LNCAP (cell line): Measurements from ENCODE around the gene SUFU.

Experiments
- TF ChIP-seq, protein P1 (sequence below): fragments of 450-650 bp; IDR thresholded peaks from 2 replicates; pipeline ENCODE4 v1.5.1; 2017; ENCODE audit warnings: mild to moderate bottlenecking

SUFU gene

DNA sequence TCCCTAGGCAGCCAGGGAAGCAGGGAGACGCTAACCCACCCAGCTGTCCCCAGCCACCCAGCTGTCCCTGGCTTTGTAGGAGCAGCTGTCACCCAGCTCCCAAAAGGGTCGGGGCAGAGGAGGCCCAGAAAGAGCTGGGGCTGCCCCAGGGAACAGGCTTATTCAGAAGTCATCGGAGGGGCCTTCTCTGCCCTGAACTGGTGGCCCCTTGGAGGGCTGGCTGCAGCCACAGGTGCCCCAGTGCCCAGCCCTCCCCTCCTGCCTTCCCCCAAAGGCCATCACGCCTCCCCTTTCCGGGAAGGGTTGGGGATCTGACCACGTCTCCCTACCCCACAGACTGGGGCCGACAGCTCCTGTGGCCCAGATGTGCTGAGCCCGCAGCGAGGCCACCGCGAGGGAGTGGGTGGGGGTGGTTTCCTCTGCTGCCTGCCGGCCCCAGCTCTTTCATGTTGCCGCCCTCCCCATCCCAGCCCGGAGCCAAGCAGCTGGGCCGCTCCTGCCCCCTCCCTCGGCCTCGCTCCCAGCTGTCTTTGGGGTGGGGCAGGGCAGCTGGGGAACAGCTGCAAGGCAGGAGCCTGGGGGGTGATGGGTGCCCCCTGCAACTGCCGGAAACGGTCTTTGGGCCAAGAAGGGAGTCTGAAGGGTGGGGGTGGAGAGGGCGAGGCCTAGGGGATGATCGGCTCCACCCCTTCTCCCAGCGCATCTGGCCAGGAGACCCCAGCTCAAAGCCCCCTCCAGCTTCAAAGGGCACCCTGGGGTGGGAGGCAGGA, 157.3 kb downstream of the SUFU start:
- TF ChIP-seq, protein P1, sequence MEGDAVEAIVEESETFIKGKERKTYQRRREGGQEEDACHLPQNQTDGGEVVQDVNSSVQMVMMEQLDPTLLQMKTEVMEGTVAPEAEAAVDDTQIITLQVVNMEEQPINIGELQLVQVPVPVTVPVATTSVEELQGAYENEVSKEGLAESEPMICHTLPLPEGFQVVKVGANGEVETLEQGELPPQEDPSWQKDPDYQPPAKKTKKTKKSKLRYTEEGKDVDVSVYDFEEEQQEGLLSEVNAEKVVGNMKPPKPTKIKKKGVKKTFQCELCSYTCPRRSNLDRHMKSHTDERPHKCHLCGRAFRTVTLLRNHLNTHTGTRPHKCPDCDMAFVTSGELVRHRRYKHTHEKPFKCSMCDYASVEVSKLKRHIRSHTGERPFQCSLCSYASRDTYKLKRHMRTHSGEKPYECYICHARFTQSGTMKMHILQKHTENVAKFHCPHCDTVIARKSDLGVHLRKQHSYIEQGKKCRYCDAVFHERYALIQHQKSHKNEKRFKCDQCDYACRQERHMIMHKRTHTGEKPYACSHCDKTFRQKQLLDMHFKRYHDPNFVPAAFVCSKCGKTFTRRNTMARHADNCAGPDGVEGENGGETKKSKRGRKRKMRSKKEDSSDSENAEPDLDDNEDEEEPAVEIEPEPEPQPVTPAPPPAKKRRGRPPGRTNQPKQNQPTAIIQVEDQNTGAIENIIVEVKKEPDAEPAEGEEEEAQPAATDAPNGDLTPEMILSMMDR = no peak

DNA sequence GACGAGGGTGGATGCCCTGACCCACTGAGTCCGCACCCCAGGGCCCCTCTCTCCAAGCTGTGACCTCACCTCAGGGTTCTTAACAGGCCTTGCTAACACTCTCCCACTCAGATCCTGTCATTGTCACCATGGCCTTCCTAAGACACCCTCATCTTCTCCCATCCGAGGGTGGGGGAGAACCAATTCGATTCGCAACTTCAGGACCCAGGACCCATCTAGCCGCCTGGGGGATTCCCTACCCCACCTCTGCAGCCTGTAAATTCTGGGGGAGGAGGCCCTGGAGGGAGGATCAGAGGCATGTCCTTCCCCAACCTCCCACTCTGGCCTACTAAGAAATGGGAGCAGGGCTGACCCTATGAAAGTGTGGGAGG, 157.9 kb downstream of the SUFU start:
- TF ChIP-seq, protein P1 = no peak

DNA sequence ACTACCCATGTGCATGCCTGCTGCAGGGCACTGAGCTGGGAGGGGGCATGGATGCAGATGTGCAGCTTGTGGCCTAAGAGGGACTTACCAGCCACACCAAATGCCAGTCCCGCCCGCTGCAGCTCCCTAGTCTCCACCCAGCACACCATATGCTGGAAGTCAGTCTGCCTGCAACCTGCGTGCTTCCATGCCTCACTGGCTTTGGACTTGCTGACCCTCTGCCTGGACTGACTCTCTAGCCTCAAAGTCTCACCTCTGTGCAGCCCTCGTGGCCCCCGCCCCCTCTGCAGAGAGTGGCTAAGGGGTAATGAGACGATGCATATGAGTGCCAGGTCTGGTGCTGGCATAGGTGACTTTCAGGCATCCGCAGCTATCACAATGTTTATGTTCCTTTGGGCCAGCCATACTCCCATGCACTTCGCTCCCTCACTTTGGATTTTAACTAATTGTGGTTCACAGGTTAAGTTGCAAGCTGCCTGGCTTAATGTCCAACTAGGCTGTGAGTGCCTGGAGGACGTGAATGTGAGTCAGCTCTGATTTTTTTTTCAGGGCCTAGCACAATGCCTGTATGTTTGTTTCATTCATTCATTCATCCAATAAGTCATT, 162.2 kb downstream of the SUFU start:
- TF ChIP-seq, protein P1 = no peak

DNA sequence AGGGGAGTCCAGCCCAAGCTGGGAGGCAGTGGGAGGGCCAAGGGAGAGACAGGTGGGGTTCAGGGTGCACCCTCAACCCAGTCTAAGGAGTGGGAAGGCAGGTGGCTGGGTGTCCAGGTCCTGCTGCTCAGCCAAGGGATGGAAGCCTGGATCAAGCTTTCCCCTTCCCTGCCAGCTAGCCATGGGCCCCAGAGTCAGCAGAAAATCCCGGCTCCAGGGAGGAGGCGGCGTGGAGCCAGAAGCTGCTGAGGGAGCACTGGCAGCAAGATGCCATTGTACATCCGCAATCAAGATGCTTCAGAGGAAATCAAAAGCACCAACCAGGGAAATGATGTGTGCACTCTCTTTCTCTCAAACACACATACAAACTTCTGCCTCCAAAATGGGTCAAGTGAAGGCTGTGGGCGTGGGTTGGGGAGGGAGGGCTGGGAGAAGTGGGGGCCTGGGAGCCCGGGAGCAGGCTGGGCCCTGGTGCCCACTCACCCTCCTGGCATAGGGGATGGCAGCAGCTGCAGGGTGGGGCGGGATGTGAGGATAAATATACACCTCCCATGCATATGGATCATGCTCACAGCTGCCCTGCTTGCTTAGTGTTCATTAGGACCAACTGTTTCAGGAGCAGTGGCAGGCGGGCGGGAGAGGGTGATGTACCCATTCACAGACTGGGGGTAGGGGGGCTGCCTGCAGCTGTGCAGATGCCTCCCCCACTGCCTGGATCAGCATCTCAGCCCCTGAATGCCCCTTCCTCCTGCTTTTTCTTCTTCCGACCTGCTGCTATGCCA, 164.7 kb downstream of the SUFU start:
- TF ChIP-seq, protein P1 = no peak

DNA sequence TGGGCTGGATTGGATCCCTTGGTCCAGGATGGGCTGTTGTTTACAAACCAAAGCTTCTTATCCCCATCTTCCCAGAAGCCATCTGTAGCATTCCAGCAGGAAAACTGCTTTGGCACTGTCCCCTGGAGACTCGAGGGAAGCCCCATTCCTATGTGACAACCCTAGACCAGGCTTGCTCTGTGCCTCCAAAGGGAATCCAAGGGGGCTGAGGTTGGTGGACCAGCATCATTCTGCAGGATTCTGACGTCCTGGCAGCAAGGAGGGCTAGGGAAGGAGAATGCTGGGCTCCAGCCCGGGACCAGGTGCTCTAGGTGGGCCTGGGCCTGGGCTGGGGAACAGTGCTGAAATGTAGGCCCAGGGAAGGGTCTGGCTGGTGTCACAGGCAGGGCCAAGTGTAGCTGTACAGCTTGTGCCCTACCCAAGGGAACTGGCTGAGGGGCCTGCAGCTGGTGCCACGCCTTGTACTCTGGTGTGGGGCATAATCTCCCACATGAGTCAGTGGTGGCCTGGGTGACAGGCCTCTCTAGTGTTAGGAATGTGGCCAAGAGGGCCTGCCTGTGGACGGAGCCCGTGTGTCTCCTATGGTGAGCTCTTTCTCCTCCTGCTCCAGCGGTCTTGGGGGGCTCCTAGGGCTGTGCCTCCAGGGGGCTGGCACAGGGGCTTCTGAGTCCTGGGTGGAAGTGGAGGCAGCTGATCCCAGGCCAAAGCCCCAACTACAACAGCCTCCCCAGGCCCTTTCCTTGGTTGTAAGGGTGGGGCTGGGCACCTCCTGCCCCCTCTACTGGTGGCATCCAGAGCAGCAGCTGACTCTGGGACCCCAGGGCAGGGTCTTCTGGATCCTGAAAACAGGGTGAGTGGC, 165.7 kb downstream of the SUFU start:
- TF ChIP-seq, protein P1 = peak; percentile 23; the same call in 1 of the 2 replicates

DNA sequence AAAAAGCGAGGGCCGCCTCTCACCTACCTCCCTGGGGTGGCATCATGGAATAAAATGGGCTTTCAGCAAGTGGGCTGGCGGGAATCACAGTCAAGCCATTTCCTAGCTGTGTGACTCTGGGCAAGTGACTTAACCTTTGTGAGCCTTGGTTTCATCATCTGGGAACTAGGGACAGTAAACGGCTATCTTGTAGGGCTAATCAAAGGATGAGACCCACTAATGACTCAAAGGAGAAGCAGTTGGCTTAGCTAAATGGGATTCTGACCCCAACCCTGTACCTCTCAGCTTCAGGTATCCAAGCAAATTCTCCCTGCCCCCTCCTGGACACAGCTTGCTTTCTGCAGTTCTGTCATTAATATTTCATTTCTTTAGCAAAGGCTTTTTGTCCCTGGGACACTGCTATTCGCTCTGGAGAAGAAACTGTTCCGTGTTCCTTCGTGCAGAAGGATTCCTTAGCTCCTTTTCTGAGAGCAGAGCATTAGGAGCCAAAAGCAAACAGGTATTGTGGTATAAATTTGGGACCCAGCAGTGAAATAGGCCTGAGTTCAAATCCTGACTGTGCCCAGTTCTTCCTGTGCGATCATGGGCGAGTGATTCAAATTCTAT, 166.4 kb downstream of the SUFU start:
- TF ChIP-seq, protein P1 = no peak
